ENCODE data around the gene KLF13.

DNA sequence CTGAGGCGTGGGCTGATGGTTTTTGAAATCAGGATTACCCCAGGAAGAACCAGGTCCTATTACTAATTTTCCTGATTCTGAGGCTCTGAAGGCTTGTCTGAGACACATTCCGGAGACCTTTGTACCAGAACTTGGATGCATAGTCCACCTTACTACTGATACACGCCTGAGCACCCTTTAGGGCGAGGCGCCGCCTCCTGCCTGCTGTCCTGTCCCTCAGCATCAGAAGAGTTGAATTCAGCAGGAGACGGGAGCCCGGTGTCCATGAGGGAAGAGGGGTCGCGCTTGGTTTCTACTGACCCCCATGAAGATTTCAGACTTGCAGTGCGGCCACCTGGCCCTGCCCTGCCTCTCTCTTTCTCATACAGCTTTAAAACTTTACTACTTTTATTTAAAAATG lies 49.9 kb downstream of the KLF13 start:
- TF ChIP-seq, protein P1, sequence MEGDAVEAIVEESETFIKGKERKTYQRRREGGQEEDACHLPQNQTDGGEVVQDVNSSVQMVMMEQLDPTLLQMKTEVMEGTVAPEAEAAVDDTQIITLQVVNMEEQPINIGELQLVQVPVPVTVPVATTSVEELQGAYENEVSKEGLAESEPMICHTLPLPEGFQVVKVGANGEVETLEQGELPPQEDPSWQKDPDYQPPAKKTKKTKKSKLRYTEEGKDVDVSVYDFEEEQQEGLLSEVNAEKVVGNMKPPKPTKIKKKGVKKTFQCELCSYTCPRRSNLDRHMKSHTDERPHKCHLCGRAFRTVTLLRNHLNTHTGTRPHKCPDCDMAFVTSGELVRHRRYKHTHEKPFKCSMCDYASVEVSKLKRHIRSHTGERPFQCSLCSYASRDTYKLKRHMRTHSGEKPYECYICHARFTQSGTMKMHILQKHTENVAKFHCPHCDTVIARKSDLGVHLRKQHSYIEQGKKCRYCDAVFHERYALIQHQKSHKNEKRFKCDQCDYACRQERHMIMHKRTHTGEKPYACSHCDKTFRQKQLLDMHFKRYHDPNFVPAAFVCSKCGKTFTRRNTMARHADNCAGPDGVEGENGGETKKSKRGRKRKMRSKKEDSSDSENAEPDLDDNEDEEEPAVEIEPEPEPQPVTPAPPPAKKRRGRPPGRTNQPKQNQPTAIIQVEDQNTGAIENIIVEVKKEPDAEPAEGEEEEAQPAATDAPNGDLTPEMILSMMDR (IDR thresholded peaks at IDR 0.05; ENCODE audit: insufficient read depth, low read length), result no peak
- TF ChIP-seq GABPA (IDR thresholded peaks at IDR 0.05; ENCODE audit: low read depth), result no peak
- TF ChIP-seq, protein P2, sequence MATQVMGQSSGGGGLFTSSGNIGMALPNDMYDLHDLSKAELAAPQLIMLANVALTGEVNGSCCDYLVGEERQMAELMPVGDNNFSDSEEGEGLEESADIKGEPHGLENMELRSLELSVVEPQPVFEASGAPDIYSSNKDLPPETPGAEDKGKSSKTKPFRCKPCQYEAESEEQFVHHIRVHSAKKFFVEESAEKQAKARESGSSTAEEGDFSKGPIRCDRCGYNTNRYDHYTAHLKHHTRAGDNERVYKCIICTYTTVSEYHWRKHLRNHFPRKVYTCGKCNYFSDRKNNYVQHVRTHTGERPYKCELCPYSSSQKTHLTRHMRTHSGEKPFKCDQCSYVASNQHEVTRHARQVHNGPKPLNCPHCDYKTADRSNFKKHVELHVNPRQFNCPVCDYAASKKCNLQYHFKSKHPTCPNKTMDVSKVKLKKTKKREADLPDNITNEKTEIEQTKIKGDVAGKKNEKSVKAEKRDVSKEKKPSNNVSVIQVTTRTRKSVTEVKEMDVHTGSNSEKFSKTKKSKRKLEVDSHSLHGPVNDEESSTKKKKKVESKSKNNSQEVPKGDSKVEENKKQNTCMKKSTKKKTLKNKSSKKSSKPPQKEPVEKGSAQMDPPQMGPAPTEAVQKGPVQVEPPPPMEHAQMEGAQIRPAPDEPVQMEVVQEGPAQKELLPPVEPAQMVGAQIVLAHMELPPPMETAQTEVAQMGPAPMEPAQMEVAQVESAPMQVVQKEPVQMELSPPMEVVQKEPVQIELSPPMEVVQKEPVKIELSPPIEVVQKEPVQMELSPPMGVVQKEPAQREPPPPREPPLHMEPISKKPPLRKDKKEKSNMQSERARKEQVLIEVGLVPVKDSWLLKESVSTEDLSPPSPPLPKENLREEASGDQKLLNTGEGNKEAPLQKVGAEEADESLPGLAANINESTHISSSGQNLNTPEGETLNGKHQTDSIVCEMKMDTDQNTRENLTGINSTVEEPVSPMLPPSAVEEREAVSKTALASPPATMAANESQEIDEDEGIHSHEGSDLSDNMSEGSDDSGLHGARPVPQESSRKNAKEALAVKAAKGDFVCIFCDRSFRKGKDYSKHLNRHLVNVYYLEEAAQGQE (IDR thresholded peaks at IDR 0.05; ENCODE audit: insufficient replicate concordance, low read depth), result no peak

Measured in HL-60 (cell line).